ENCODE measurements around the gene ZC3H12D.
A peak's percentile ranks its signal among the peaks of the same experiment; 100 is the strongest.

ZC3H12D gene

DNA sequence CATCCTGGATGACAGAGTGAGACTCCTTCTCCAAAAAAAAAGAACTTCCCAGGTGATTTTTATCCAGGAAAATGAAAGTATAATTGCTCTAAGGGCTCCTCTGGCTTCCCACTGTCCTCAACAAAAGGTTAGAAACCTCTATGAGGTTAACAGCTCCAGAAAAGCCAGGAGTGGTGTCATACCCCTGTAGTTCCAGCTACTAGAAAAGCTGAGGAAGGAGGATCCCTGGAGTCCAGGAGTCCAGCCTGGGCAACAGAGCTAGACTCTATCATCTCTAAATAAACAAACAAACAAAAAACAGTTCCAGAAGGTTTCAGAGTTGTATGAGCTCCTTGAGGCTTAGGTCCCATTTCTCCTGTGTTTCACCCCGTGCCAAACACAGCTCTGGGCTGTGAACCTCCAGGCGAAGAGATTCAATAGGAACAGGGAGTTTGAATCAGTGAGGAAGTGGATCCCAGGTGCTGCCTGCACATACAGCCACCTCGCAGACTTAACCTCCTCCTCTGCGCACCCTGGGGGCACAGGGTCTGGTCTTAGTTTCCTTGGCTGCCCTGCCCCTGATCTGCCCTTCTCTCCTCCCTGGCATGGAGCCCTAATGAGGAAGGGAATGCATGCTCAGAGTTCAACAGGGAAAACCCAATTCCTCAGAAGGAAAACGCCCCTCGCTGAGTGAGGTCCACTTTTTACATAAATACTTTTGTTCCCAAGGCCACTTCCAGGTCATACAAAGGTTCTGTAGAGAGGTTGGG is 31.0 kb downstream of the ZC3H12D start:
- Histone ChIP-seq H3K36me3 (ENCODE audit: control insufficient read depth in 2 of 2, insufficient read depth in 2 of 2, low read length in 2 of 2) (peaks cover 0 to 8% of the 10 kb centered on the region in 2 donors), H3K27me3 (ENCODE audit: control insufficient read depth in 2 of 2, insufficient read depth in 2 of 2, low read length in 2 of 2) (no peaks in the 10 kb centered on the region), H3K4me3 (ENCODE audit: low read length in 2 of 2) (peak overlapping the region; percentile 19 to 26), H3K9ac (ENCODE audit: low read depth in 1 of 2, low read length in 2 of 2) (peak overlapping the region; percentile 15 to 23), H3K9me3 (ENCODE audit: control insufficient read depth in 2 of 2, low read length in 2 of 2) (no peaks in the 10 kb centered on the region), H3K27ac (ENCODE audit: low read depth in 2 of 2, low read length in 2 of 2) (peak overlapping the region; percentile 75 to 77), H3K4me1 (ENCODE audit: control insufficient read depth in 2 of 2, insufficient read depth in 2 of 2, low read length in 2 of 2) (peaks cover 40 to 48% of the 10 kb centered on the region in 2 donors)

DNA sequence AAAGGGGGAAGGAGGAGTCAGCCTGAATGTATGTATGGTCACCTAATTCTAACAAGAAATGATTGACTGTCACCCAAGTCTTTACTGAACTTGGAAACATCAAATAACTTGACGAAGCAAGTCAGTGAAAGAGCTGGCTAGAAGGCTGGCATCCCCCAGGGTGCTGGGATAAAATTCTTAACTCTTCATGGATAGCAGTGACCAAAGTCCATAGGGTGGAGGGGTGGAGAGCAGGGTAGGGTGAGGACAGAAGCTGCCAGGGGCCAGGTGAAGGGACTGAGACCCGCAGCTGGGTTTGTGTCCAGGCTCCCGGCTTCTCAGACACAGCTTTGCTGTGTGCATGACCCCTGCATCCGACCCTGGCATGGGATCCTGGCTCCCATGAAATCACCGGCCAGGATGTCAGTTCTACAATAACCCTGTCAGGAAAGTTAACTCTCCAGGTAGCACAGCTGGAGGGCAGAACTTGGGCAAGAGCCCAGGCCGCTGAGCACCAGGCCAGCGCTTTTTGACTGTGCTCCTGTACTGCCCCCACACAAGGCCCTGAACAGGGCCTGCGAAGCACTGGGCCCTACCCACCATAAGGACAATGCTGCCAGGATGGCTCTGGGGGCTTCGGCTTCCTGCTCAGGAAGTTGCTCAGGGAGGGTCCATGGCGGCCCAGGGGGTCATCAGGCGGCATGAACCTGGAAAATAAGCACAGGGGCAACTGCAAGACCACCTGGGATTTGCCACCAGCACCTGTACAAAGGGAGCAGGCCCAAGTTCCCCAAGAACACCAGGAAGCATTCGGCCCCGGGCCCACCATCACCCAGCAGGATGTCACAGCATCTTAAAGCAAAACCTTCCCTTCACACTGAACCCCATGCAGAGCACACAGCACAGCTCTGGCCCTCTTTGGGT is 32.5 kb downstream of the ZC3H12D start:
- Histone ChIP-seq H3K9ac (ENCODE audit: low read depth in 1 of 2, low read length in 2 of 2) (peak overlapping the region in 1 of 2 donors; percentile 82), H3K4me3 (ENCODE audit: low read length in 2 of 2) (peak overlapping the region; percentile 62 to 72)

DNA sequence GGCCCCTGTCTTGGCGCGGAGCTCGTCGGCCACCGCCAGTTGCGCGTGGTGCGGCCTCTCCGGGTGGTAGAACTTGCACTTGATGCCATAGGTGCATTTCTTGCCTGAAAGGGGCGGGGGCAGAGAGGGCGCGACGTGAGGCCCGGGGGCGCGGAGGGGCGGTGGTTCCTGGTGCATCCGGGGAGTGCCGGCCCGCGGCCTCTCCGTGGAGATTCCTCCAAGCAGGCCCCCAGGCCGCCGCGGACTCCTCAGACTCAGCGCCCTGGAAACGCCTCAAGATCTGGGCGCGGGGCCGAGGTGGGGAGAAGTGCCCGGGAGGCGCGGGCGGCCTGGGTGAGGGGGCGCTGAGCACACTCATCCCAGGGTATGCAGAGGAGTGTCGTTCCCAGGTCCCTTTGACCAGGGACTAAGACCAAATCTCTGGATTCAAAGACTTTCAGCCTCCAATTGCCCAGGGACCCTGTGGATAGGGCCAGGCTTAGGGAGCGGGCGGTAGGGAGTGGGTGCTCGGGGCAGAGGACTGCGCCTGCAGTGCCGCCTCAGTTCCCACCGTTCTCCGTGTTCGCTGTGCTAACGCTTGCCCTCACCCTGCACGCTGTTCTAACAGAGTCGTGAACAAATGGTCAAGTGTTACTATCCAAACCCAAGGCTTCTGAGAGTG is 33.3 kb downstream of the ZC3H12D start:
- no peaks in the 10 kb centered on the region for H3K27me3 ChIP-seq (ENCODE audit: control insufficient read depth in 2 of 2, insufficient read depth in 2 of 2, low read length in 2 of 2)
- peaks cover 0 to 5% of the 10 kb centered on the region in 2 donors for H3K36me3 ChIP-seq (ENCODE audit: control insufficient read depth in 2 of 2, insufficient read depth in 2 of 2, low read length in 2 of 2)
- H3K9me3 ChIP-seq (ENCODE audit: control insufficient read depth in 2 of 2, low read length in 2 of 2) = no peaks in the 10 kb centered on the region
- peak overlapping the region; percentile 83 to 84 for H3K27ac ChIP-seq (ENCODE audit: low read depth in 2 of 2, low read length in 2 of 2)
- H3K4me3 ChIP-seq (ENCODE audit: low read length in 2 of 2) = peak overlapping the region; percentile 62 to 72
- H3K4me1 ChIP-seq (ENCODE audit: control insufficient read depth in 2 of 2, insufficient read depth in 2 of 2, low read length in 2 of 2) = peaks cover 40 to 48% of the 10 kb centered on the region in 2 donors
- H3K9ac ChIP-seq (ENCODE audit: low read depth in 1 of 2, low read length in 2 of 2) = peak overlapping the region; percentile 52 to 82

More for the DNA sequence above, 32.5 kb downstream of the ZC3H12D start:
- peaks cover 40 to 48% of the 10 kb centered on the region in 2 donors for H3K4me1 ChIP-seq (ENCODE audit: control insufficient read depth in 2 of 2, insufficient read depth in 2 of 2, low read length in 2 of 2)
- H3K9me3 ChIP-seq (ENCODE audit: control insufficient read depth in 2 of 2, low read length in 2 of 2) = no peaks in the 10 kb centered on the region
- H3K36me3 ChIP-seq (ENCODE audit: control insufficient read depth in 2 of 2, insufficient read depth in 2 of 2, low read length in 2 of 2) = peaks cover 0 to 5% of the 10 kb centered on the region in 2 donors
- H3K27ac ChIP-seq (ENCODE audit: low read depth in 2 of 2, low read length in 2 of 2) = peak overlapping the region; percentile 83 to 84
- no peaks in the 10 kb centered on the region for H3K27me3 ChIP-seq (ENCODE audit: control insufficient read depth in 2 of 2, insufficient read depth in 2 of 2, low read length in 2 of 2)

DNA sequence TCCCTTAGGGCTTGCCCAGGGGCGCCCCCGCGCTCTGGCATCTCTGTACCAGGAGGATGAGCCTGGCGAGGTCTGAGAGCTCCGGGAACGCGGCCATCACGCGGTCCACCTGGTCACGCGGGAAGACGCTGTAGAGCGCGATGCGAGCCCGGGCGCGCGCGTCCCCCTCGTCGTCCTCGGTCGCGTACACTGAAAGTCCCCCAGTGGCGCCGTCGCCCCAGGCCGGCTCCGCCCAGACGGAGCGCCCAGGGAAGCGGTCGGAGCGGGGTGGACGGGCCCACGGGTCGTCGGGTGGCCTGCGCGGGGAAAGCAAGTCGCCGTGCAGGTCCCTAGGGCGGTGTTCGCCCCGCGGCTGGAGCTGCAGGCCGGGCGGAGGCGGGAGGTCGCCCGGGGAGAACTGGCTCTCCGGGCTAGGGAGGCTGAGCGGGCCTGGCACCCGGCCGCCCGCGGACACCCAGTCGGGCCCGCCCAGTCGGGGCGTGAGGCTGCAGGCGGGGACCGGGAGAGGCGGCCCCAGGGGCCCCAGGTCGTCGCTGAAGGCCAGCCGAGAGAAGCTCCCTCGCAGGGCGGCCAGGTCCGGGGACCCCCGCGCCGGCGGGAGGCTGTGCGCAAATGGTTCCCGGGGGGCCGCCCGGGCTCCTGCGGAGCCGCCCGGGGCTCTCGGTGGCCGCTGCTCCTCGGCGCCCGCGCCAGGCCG is 34.0 kb downstream of the ZC3H12D start:
- Histone ChIP-seq H3K9ac (ENCODE audit: low read depth in 1 of 2, low read length in 2 of 2) (peak overlapping the region; percentile 52 to 82), H3K4me1 (ENCODE audit: control insufficient read depth in 2 of 2, insufficient read depth in 2 of 2, low read length in 2 of 2) (peaks cover 40 to 48% of the 10 kb centered on the region in 2 donors), H3K27ac (ENCODE audit: low read depth in 2 of 2, low read length in 2 of 2) (peak overlapping the region; percentile 83 to 84), H3K36me3 (ENCODE audit: control insufficient read depth in 2 of 2, insufficient read depth in 2 of 2, low read length in 2 of 2) (peaks cover 0 to 5% of the 10 kb centered on the region in 2 donors), H3K9me3 (ENCODE audit: control insufficient read depth in 2 of 2, low read length in 2 of 2) (no peaks in the 10 kb centered on the region), H3K27me3 (ENCODE audit: control insufficient read depth in 2 of 2, insufficient read depth in 2 of 2, low read length in 2 of 2) (no peaks in the 10 kb centered on the region), H3K4me3 (ENCODE audit: low read length in 2 of 2) (peak overlapping the region; percentile 67 to 72)

DNA sequence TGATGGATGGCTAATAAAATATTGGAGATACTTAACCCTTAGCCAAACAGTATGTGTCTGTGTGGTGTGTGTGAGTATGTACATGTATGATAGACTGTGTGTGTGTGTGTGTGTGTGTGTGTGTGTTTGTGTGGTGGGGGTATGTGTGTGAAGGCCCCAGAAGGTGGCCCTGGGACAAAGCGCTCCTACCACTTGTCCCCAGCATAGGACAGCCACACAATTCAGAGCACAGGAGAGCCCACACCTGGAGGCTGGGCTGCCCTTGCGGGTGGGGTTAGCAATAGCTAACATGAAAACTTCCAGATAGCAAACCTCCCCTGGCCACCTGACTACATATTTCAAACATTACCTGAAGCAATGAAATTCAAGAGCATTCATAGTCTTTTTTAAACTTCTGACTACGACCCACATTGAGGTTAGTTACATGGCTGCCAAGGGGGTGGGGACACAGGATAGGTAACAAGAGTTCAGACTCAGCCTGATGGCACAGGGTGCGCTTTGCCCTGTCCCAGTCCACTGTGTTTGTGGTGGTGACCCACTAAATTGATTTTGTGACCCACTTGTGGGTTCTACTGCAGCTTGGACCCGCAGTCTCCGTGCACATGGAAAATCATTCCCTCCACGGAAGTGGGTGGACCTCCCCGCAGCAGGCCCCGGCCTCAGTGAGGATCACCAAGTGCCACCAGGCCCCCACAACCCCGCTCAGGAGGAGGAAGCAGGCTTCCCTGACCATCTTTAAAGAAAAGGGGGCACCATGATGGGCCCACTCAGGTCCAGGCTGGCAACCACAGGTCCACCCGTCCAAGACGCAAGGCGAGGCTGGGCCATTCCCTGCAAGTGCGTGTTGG is 34.8 kb downstream of the ZC3H12D start:
- H3K9me3 ChIP-seq (ENCODE audit: control insufficient read depth in 2 of 2, low read length in 2 of 2) = no peaks in the 10 kb centered on the region
- peak overlapping the region; percentile 52 to 82 for H3K9ac ChIP-seq (ENCODE audit: low read depth in 1 of 2, low read length in 2 of 2)
- peaks cover 36 to 46% of the 10 kb centered on the region in 2 donors for H3K4me1 ChIP-seq (ENCODE audit: control insufficient read depth in 2 of 2, insufficient read depth in 2 of 2, low read length in 2 of 2)
- peak overlapping the region; percentile 83 to 84 for H3K27ac ChIP-seq (ENCODE audit: low read depth in 2 of 2, low read length in 2 of 2)
- H3K36me3 ChIP-seq (ENCODE audit: control insufficient read depth in 2 of 2, insufficient read depth in 2 of 2, low read length in 2 of 2) = peaks cover 0 to 5% of the 10 kb centered on the region in 2 donors
- no peaks in the 10 kb centered on the region for H3K27me3 ChIP-seq (ENCODE audit: control insufficient read depth in 2 of 2, insufficient read depth in 2 of 2, low read length in 2 of 2)
- peak overlapping the region; percentile 67 to 72 for H3K4me3 ChIP-seq (ENCODE audit: low read length in 2 of 2)

DNA sequence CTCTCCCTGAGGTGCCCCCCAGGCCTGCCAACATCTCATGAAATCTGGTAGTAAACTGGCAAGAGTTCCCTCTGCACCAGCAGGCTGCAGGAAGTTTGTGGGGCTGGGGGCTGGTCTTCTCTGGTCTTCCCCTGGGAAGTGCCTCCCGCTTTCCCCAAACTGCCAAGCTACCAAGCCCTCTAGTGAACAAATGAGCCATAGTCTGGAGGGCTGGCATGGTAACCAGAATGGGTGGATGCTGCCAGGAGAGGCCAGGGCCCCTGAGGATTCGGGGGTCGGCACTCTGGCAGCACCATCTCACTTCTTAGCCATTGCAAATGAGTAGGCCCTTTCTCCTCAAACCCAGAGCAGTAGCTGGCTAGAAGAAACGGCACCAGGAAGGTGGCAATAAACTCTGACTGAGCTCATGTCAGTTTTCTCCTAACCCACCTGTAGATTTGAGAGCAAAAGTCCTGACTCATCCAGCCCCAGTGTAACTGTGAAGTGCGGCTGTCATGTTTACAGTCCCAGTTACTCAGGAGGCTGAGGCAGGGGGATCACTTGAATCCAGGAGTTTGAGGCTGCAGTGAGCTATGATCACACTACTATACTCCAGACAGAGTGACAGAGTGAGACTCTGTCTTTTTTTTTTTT is 35.9 kb downstream of the ZC3H12D start:
- peaks cover 0 to 5% of the 10 kb centered on the region in 2 donors for H3K36me3 ChIP-seq (ENCODE audit: control insufficient read depth in 2 of 2, insufficient read depth in 2 of 2, low read length in 2 of 2)
- H3K27ac ChIP-seq (ENCODE audit: low read depth in 2 of 2, low read length in 2 of 2) = no peak overlapping the region
- H3K4me1 ChIP-seq (ENCODE audit: control insufficient read depth in 2 of 2, insufficient read depth in 2 of 2, low read length in 2 of 2) = peaks cover 25 to 35% of the 10 kb centered on the region in 2 donors
- no peaks in the 10 kb centered on the region for H3K9me3 ChIP-seq (ENCODE audit: control insufficient read depth in 2 of 2, low read length in 2 of 2)
- no peak overlapping the region for H3K9ac ChIP-seq (ENCODE audit: low read depth in 1 of 2, low read length in 2 of 2)
- no peak overlapping the region for H3K4me3 ChIP-seq (ENCODE audit: low read length in 2 of 2)
- no peaks in the 10 kb centered on the region for H3K27me3 ChIP-seq (ENCODE audit: control insufficient read depth in 2 of 2, insufficient read depth in 2 of 2, low read length in 2 of 2)

DNA sequence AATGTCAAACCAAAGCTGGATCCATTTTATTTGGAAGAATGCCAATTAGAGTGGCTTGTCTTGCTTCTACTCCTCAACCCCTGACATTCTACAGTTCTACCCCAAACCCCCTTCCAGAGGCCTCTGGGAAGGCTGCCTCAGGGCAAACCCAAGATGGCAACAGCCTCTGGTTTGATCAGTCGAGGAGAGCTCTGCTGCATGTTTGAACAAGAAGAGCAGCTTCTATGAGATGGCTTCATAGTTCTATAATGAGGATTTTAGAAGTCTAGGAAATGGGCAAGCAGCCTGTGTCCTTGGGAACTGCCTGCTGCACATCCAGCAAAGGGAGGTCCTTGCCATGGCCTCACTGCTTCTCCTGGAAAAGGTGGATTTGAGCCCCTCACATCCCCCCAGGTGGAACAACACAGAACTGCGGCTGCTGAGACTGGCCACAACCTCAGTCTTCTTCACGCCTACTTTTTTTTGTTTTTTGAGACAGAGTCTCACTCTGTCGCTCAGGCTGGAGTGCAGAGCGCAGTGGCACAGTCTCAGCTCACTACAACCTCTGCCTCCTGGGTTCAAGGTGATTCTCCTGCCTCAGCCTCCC is 37.9 kb downstream of the ZC3H12D start:
- peaks cover 0 to 5% of the 10 kb centered on the region in 2 donors for H3K36me3 ChIP-seq (ENCODE audit: control insufficient read depth in 2 of 2, insufficient read depth in 2 of 2, low read length in 2 of 2)
- H3K27me3 ChIP-seq (ENCODE audit: control insufficient read depth in 2 of 2, insufficient read depth in 2 of 2, low read length in 2 of 2) = no peaks in the 10 kb centered on the region
- H3K4me1 ChIP-seq (ENCODE audit: control insufficient read depth in 2 of 2, insufficient read depth in 2 of 2, low read length in 2 of 2) = peaks cover 13 to 15% of the 10 kb centered on the region in 2 donors
- no peaks in the 10 kb centered on the region for H3K9me3 ChIP-seq (ENCODE audit: control insufficient read depth in 2 of 2, low read length in 2 of 2)
- no peak overlapping the region for H3K27ac ChIP-seq (ENCODE audit: low read depth in 2 of 2, low read length in 2 of 2)
- no peak overlapping the region for H3K9ac ChIP-seq (ENCODE audit: low read depth in 1 of 2, low read length in 2 of 2)
- no peak overlapping the region for H3K4me3 ChIP-seq (ENCODE audit: low read length in 2 of 2)

DNA sequence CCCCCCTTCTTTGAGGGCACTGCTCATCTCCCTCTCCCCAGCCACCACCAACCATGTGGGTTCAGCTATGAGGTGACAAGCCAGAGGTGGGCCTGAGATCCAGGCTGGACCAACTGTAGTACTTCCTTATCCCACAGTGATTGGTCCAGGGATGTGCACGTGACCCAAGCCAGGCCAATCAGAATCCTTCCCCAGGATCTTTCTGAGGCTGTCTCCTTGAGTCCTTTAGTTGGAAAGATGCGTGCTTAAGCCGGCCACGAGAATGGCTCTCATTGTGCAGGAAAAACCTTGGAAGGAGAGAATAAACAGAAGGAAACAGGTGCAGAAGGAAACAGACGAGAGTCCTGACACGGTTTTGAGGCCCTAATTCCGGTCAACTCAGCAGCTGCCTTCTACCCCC is 39.2 kb downstream of the ZC3H12D start:
- no peak overlapping the region for H3K4me3 ChIP-seq (ENCODE audit: low read length in 2 of 2)
- H3K4me1 ChIP-seq (ENCODE audit: control insufficient read depth in 2 of 2, insufficient read depth in 2 of 2, low read length in 2 of 2) = peaks cover 8 to 9% of the 10 kb centered on the region in 2 donors
- H3K9me3 ChIP-seq (ENCODE audit: control insufficient read depth in 2 of 2, low read length in 2 of 2) = no peaks in the 10 kb centered on the region
- H3K27me3 ChIP-seq (ENCODE audit: control insufficient read depth in 2 of 2, insufficient read depth in 2 of 2, low read length in 2 of 2) = no peaks in the 10 kb centered on the region
- H3K36me3 ChIP-seq (ENCODE audit: control insufficient read depth in 2 of 2, insufficient read depth in 2 of 2, low read length in 2 of 2) = peaks cover 0 to 5% of the 10 kb centered on the region in 2 donors
- no peak overlapping the region for H3K27ac ChIP-seq (ENCODE audit: low read depth in 2 of 2, low read length in 2 of 2)
- no peak overlapping the region for H3K9ac ChIP-seq (ENCODE audit: low read depth in 1 of 2, low read length in 2 of 2)

All from mucosa of rectum (tissue), 2 donors.